SK-N-SH (cell line): ENCODE measurements around the gene SLC12A6. TPM values are rescaled to one million over a fixed set of nuclear protein-coding genes. Genes with fewer than 3 reads are reported as not detected.

Source experiments
- CTCF ChIA-PET: fragments of 300-600, 350-600 bp; formaldehyde crosslinking; extraction: SDS; loops from one replicate; lab custom pipeline; 2021; lab: Yijun Ruan, JAX
- POLR2A ChIA-PET: fragments of 350-600 bp; sonication (Branson Sonifier 250); formaldehyde crosslinking; extraction: SDS; loops from one replicate; lab custom pipeline; 2020; ENCODE audit warnings: antibody characterized with exemption, inconsistent platforms; lab: Yijun Ruan, JAX
- DNase-seq: peaks from one replicate; pipeline ENCODE4 v3.0.0; 2012
- H2AFZ ChIP-seq: fragments of 200-600 bp; sonication (generic); 2 replicates; pipeline ENCODE4 v1.8.1; 2016; ENCODE audit warnings: antibody characterized with exemption, mild to moderate bottlenecking, low read depth
- H3F3A ChIP-seq: fragments of 200-600 bp; sonication (generic); replicated peaks from 2 replicates; pipeline ENCODE3; 2016; ENCODE audit warnings: antibody characterized with exemption, mild to moderate bottlenecking; ENCODE audit not compliant: insufficient read depth
- H3K27ac ChIP-seq, 2 experiments: fragments of 200-500 bp in 1 of 2; fragments of 200-600 bp in 1 of 2; sonication (Bioruptor generic) in 1 of 2; sonication (generic), shearing (Covaris generic) in 1 of 2; 2 replicates each; pipeline versions ENCODE4 v1.5.1 to v1.6.1; 2014 to 2016; ENCODE audit warnings: low read depth in 2 of 2, inconsistent platforms in 1 of 2, low read length in 1 of 2, mild to moderate bottlenecking in 1 of 2, mixed read lengths in 1 of 2
- H3K27me3 ChIP-seq: fragments of 200-600 bp; sonication (generic), shearing (Covaris generic); 2 replicates; pipeline ENCODE4 v1.6.1; 2016; ENCODE audit warnings: mixed run types; ENCODE audit not compliant: insufficient read depth
- H3K36me3 ChIP-seq, 2 experiments: fragments of 200-500 bp in 1 of 2; fragments of 200-600 bp in 1 of 2; sonication (Bioruptor generic) in 1 of 2; sonication (generic) in 1 of 2; replicated peaks in 1 of 2; 2 replicates each; pipeline versions ENCODE3 to v1.5.1; 2014 to 2016; ENCODE audit warnings: low read length in 1 of 2, mild to moderate bottlenecking in 1 of 2; ENCODE audit not compliant: insufficient read depth in 2 of 2, control insufficient read depth in 1 of 2
- H3K4me1 ChIP-seq, 2 experiments: fragments of 200-500 bp in 1 of 2; fragments of 200-600 bp in 1 of 2; sonication (Bioruptor generic) in 1 of 2; sonication (generic), shearing (Covaris generic) in 1 of 2; 2 replicates each; pipeline versions ENCODE4 v1.5.1 to v1.6.1; 2014 to 2016; ENCODE audit warnings: low read depth in 1 of 2, low read length in 1 of 2, mixed run types in 1 of 2; ENCODE audit not compliant: insufficient read depth in 2 of 2, control insufficient read depth in 1 of 2
- H3K4me2 ChIP-seq: fragments of 200-600 bp; sonication (generic), shearing (Covaris generic); 2 replicates; pipeline ENCODE4 v1.6.1; 2017; ENCODE audit warnings: mixed run types
- H3K4me3 ChIP-seq, 2 experiments: fragments of 200-500 bp in 1 of 2; fragments of 200-600 bp in 1 of 2; sonication (Bioruptor generic) in 1 of 2; sonication (generic), shearing (Covaris generic) in 1 of 2; 2 replicates each; pipeline versions ENCODE4 v1.5.1 to v1.8.1; 2014 to 2016; ENCODE audit warnings: low read depth in 2 of 2, inconsistent platforms in 1 of 2, low read length in 1 of 2, mild to moderate bottlenecking in 1 of 2, mixed read lengths in 1 of 2, moderate library complexity in 1 of 2
- H3K79me2 ChIP-seq: fragments of 200-600 bp; sonication (generic); 2 replicates; pipeline ENCODE4 v1.8.1; 2017; ENCODE audit warnings: mild to moderate bottlenecking; ENCODE audit not compliant: insufficient read depth
- H3K9ac ChIP-seq: fragments of 200-600 bp; sonication (generic); 2 replicates; pipeline ENCODE4 v1.6.1; 2017; ENCODE audit warnings: mixed run types
- H3K9me2 ChIP-seq: fragments of 200-600 bp; sonication (generic); 2 replicates; pipeline ENCODE4 v1.6.1; 2017; ENCODE audit warnings: mixed run types
- H3K9me3 ChIP-seq: fragments of 200-600 bp; sonication (generic); 2 replicates; pipeline ENCODE4 v1.6.1; 2017; ENCODE audit warnings: mixed run types, mild to moderate bottlenecking, moderate library complexity
- H4K20me1 ChIP-seq: fragments of 200-600 bp; sonication (generic); 2 replicates; pipeline ENCODE4 v1.6.1; 2017; ENCODE audit warnings: mild to moderate bottlenecking, mixed run types; ENCODE audit not compliant: insufficient read depth
- CHD2 ChIP-seq: fragments of 150-350 bp; IDR thresholded peaks from 2 replicates; pipeline ENCODE4 v1.6.1; 2018; ENCODE audit warnings: low read length; ENCODE audit not compliant: partially characterized antibody
- ELF1 ChIP-seq: IDR thresholded peaks from 2 replicates; pipeline ENCODE4 v1.4.0; 2012
- EZH2phosphoT487 ChIP-seq: fragments of 200-600 bp; sonication (generic); IDR thresholded peaks from 2 replicates; pipeline ENCODE4 v1.6.1; 2017; ENCODE audit warnings: low read depth, mixed run types, mild to moderate bottlenecking, antibody characterized with exemption, moderate library complexity, borderline replicate concordance
- FOSL2 ChIP-seq: IDR thresholded peaks from 2 replicates; pipeline ENCODE4 v1.4.0; 2012; ENCODE audit warnings: low read depth, mild to moderate bottlenecking, moderate library complexity, borderline replicate concordance
- FOXJ3 ChIP-seq: sonication (generic); formaldehyde crosslinking; IDR thresholded peaks from 2 replicates; pipeline ENCODE4 v1.5.1; 2020; ENCODE audit warnings: mild to moderate bottlenecking, missing genetic modification reagents
- FOXM1 ChIP-seq: IDR thresholded peaks from 2 replicates; pipeline ENCODE4 v1.4.0; 2012; ENCODE audit warnings: low read depth, mild to moderate bottlenecking
- GABPA ChIP-seq: IDR thresholded peaks from 2 replicates; pipeline ENCODE4 v1.4.0; 2012; ENCODE audit warnings: low read depth, mild to moderate bottlenecking
- GATA2 ChIP-seq: sonication (generic); formaldehyde crosslinking; IDR thresholded peaks from 2 replicates; pipeline ENCODE4 v1.5.0; 2020; ENCODE audit warnings: mild to moderate bottlenecking, missing genetic modification reagents
- IRF3 ChIP-seq: fragments of 150-350 bp; IDR thresholded peaks from 2 replicates; pipeline ENCODE4 v1.6.1; 2016; ENCODE audit warnings: mild to moderate bottlenecking, low read depth, low read length
- JUND ChIP-seq: IDR thresholded peaks from 2 replicates; pipeline ENCODE4 v1.4.0; 2012
- MAX ChIP-seq: IDR thresholded peaks from 2 replicates; pipeline ENCODE4 v1.4.0; 2012; ENCODE audit warnings: low read depth
- MEF2A ChIP-seq: IDR thresholded peaks from 2 replicates; pipeline ENCODE4 v1.4.0; 2012; ENCODE audit warnings: low read depth, borderline replicate concordance
- MXI1 ChIP-seq: IDR thresholded peaks from 2 replicates; pipeline ENCODE4 v1.6.1; 2012; ENCODE audit warnings: mild to moderate bottlenecking, low read depth, low read length, improper control_type of control experiment
- NFIC ChIP-seq: IDR thresholded peaks from 2 replicates; pipeline ENCODE4 v1.4.0; 2012; ENCODE audit warnings: borderline replicate concordance
- NRF1 ChIP-seq: IDR thresholded peaks from 2 replicates; pipeline ENCODE4 v1.6.1; 2012; ENCODE audit warnings: low read depth, mild to moderate bottlenecking, low read length
- POLR2AphosphoS5 ChIP-seq: IDR thresholded peaks from 2 replicates; pipeline ENCODE4 v1.6.1; 2012; ENCODE audit warnings: low read depth, low read length
- RAD21 ChIP-seq: IDR thresholded peaks from 2 replicates; pipeline ENCODE4 v1.6.1; 2012; ENCODE audit warnings: mild to moderate bottlenecking, low read length
- RCOR1 ChIP-seq: fragments of 150-350 bp; IDR thresholded peaks from 2 replicates; pipeline ENCODE4 v1.6.1; 2017; ENCODE audit warnings: antibody characterized with exemption, low read length
- RFX5 ChIP-seq: IDR thresholded peaks from 2 replicates; pipeline ENCODE4 v1.6.1; 2012; ENCODE audit warnings: mild to moderate bottlenecking, improper control_type of control experiment, low read length
- RXRA ChIP-seq: IDR thresholded peaks from 2 replicates; pipeline ENCODE4 v1.4.0; 2012; ENCODE audit warnings: low read depth, mild to moderate bottlenecking, borderline replicate concordance
- SIN3A ChIP-seq: IDR thresholded peaks from 2 replicates; pipeline ENCODE4 v1.6.1; 2012; ENCODE audit warnings: low read depth, mild to moderate bottlenecking, low read length, moderate library complexity, borderline replicate concordance
- TAF1 ChIP-seq: IDR thresholded peaks from 2 replicates; pipeline ENCODE4 v1.6.1; 2012; ENCODE audit warnings: low read depth, mild to moderate bottlenecking, low read length, moderate library complexity, borderline replicate concordance
- TCF12 ChIP-seq: IDR thresholded peaks from 2 replicates; pipeline ENCODE4 v1.4.0; 2012
- TEAD4 ChIP-seq: IDR thresholded peaks from 2 replicates; pipeline ENCODE4 v1.4.0; 2012; ENCODE audit warnings: mild to moderate bottlenecking, borderline replicate concordance; ENCODE audit not compliant: insufficient read depth
- YY1 ChIP-seq: IDR thresholded peaks from 2 replicates; pipeline ENCODE4 v1.4.0; 2012; ENCODE audit warnings: low read depth, mild to moderate bottlenecking
- ZBTB33 ChIP-seq: IDR thresholded peaks from 2 replicates; pipeline ENCODE4 v1.4.0; 2012; ENCODE audit warnings: low read depth, borderline replicate concordance
- WGBS: methylation state at CpG from one replicate; pipeline ENCODE4 v1.1.6; 2017; ENCODE audit warnings: low lambda C conversion rate; 5-methylcytosine and 5-hydroxymethylcytosine counted together
- polyA plus RNA-seq, 3 experiments: library from polyadenylated mRNA; depleted of rRNA; stranded (reverse); fragments of >200 nt; gene quantifications; 2 replicates each; pipeline ENCODE4 v1.2.3, GENCODE V29; 2012
- TF ChIP-seq, protein P1 (sequence below): fragments of 150-350 bp; IDR thresholded peaks from 2 replicates; pipeline ENCODE4 v1.6.1; 2017; ENCODE audit warnings: antibody characterized with exemption, low read length, low read depth, borderline replicate concordance

Gene SLC12A6
- polyA plus RNA-seq, 1 of the 3 experiments (the other 2 are of a cell fraction) = 7.7 TPM

GRCh38 chr15:34367101-34368081, 29.8 kb upstream of the SLC12A6 start, which contains the start of gene LPCAT4:
TSS of gene LPCAT4 (minus strand) at chr15:34367196. CDS start at chr15:34367100, 96 bp downstream.
- no peaks in the 10 kb centered on the region for H3K27me3 ChIP-seq
- WGBS = under 1% methylated on average over 16 of the region's 80 CpGs
- H3K36me3 ChIP-seq = peaks cover 7 to 17% of the 10 kb centered on the region in 2 experiments
- peak within 1 kb of the TSS; percentile 96 for H2AFZ ChIP-seq
- H3K79me2 ChIP-seq = peaks cover 24% of the 10 kb centered on the region
- ChIA-PET POLR2A (interaction anchor here (1.3 to 2.7 kb wide), 3 partner anchors 25 to 216 kb away, joined by 3 to 19 read pairs (median 16); partner anchors contain the start of genes GOLGA8B, NOP10, NUTM1 and SLC12A6), CTCF (interaction anchor here (0.6 to 2.7 kb wide), 43 partner anchors 9 to 565 kb away, joined by 3 to 17 read pairs (median 4); partner anchors contain the start of genes EMC4, GOLGA8B, KATNBL1 and NOP10)
- H4K20me1 ChIP-seq = peaks cover 13% of the 10 kb centered on the region
- peak within 1 kb of the TSS; percentile 99 for H3K4me2 ChIP-seq
- peak within 1 kb of the TSS; percentile 92 to 96 for H3K27ac ChIP-seq
- H3K9me3 ChIP-seq = no peaks in the 10 kb centered on the region
- H3F3A ChIP-seq = no peaks in the 10 kb centered on the region
- H3K9ac ChIP-seq = peak within 1 kb of the TSS; percentile 86
- peaks cover 0 to 19% of the 10 kb centered on the region in 2 experiments; a peak in 1 of 4 replicates for H3K4me1 ChIP-seq
- H3K9me2 ChIP-seq = no peaks in the 10 kb centered on the region
- peak; percentile 98 for DNase-seq
- H3K4me3 ChIP-seq = peak within 1 kb of the TSS; percentile 74 to 99
- peak; percentile 61; the same call in 1 of the 2 replicates for TF ChIP-seq YY1
- no peak for TF ChIP-seq FOSL2
- no peak for TF ChIP-seq ZBTB33
- peak; percentile 45; the same call in 1 of the 2 replicates for TF ChIP-seq FOXJ3
- TF ChIP-seq MXI1 = peak; percentile 35; the same call in 1 of the 2 replicates
- no peak for TF ChIP-seq GATA2 (CRISPR knock-in tag)
- TF ChIP-seq RFX5 = no peak
- TF ChIP-seq TCF12 = no peak
- TF ChIP-seq CHD2 = peak; percentile 31
- TF ChIP-seq GABPA = peak; percentile 23; the same call in 1 of the 2 replicates
- 0 out of 2 replicates have a peak, but pooled peaks have one; percentile 12 for TF ChIP-seq MAX
- TF ChIP-seq RCOR1 = no peak
- 0 out of 2 replicates have a peak, but pooled peaks have one; percentile 21 for TF ChIP-seq SIN3A
- no peak for TF ChIP-seq ELF1
- no peak for TF ChIP-seq MEF2A
- TF ChIP-seq FOXM1 = no peak
- TF ChIP-seq POLR2AphosphoS5 = peak; percentile 82
- TF ChIP-seq JUND = no peak
- TF ChIP-seq NFIC = no peak
- no peak for TF ChIP-seq EZH2phosphoT487
- peak; percentile 38; the same call in 1 of the 2 replicates for TF ChIP-seq NRF1
- peak; percentile 65 for TF ChIP-seq RAD21
- no peak for TF ChIP-seq TEAD4
- no peak for TF ChIP-seq IRF3
- TF ChIP-seq RXRA = no peak
- peak; percentile 17 for TF ChIP-seq TAF1
- TF ChIP-seq, protein P1, sequence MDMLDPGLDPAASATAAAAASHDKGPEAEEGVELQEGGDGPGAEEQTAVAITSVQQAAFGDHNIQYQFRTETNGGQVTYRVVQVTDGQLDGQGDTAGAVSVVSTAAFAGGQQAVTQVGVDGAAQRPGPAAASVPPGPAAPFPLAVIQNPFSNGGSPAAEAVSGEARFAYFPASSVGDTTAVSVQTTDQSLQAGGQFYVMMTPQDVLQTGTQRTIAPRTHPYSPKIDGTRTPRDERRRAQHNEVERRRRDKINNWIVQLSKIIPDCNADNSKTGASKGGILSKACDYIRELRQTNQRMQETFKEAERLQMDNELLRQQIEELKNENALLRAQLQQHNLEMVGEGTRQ = no peak
